Measurements from ENCODE around the gene NRIP1. TPM values are rescaled to one million over a fixed set of nuclear protein-coding genes. Genes with fewer than 3 reads are reported as not detected.

NRIP1 gene
- polyA plus RNA-seq, 1 donor from 2014 or later: 48.4 TPM

DNA sequence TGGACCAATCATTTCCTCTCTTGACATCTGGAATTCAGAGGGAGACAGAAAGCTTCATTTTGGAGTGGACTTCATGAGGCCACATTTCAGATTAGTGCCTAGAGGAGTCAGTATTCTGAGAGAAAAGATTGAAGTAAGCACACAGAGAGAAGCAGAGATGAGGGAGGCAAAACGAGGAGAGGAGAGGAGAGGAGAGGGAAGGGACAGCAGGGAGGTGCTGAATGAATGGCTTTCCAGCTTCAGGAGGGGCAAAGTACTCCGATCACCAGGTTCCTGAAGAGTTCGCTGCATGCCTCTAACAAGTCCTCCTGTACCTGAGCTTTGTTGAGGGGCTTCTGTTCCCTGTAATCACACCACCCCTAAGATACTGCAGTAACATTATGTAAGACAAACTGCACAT, 76.0 kb downstream of the NRIP1 start:
- Histone ChIP-seq H4K20me1 (ENCODE audit: insufficient read depth) (no peaks in the 10 kb centered on the region), H3K9ac (ENCODE audit: low read length) (no peak overlapping the region), H3K4me2 (ENCODE audit: low read length) (no peak overlapping the region), H3K9me2 (ENCODE audit: insufficient read depth, low read length) (no peaks in the 10 kb centered on the region), H3K79me2 (replicated peaks; ENCODE audit: insufficient read depth, low read length) (peaks cover 37% of the 10 kb centered on the region), H3K27me3 (ENCODE audit: insufficient read depth, low read depth, low read length) (no peaks in the 10 kb centered on the region), H3F3A (ENCODE audit: insufficient read depth, low read length, poor library complexity, severe bottlenecking) (no peaks in the 10 kb centered on the region), H3K27ac (ENCODE audit: low read length) (no peak overlapping the region), H3K9me3 (ENCODE audit: low read length) (no peaks in the 10 kb centered on the region), H2AFZ (ENCODE audit: low read depth, low read length) (no peak overlapping the region), H3K36me3 (ENCODE audit: insufficient read depth, low read length) (no peaks in the 10 kb centered on the region), H3K4me3 (ENCODE audit: low read length) (no peak overlapping the region)
- TF ChIP-seq SMC3 (conservative IDR thresholded peaks at IDR 0.05; ENCODE audit: poor library complexity) (no peak), EP300 (conservative IDR thresholded peaks at IDR 0.05; ENCODE audit: poor library complexity, severe bottlenecking) (no peak), POLR2AphosphoS5 (IDR thresholded peaks at IDR 0.05) (no peak), TAF1 (IDR thresholded peaks at IDR 0.05; ENCODE audit: low read depth) (no peak), EZH2 (IDR thresholded peaks at IDR 0.05; ENCODE audit: borderline replicate concordance, insufficient read depth, low read length, poor library complexity, severe bottlenecking) (no peak), MXI1 (conservative IDR thresholded peaks at IDR 0.05; ENCODE audit: poor library complexity, severe bottlenecking) (no peak)
- TF ChIP-seq, protein P1, sequence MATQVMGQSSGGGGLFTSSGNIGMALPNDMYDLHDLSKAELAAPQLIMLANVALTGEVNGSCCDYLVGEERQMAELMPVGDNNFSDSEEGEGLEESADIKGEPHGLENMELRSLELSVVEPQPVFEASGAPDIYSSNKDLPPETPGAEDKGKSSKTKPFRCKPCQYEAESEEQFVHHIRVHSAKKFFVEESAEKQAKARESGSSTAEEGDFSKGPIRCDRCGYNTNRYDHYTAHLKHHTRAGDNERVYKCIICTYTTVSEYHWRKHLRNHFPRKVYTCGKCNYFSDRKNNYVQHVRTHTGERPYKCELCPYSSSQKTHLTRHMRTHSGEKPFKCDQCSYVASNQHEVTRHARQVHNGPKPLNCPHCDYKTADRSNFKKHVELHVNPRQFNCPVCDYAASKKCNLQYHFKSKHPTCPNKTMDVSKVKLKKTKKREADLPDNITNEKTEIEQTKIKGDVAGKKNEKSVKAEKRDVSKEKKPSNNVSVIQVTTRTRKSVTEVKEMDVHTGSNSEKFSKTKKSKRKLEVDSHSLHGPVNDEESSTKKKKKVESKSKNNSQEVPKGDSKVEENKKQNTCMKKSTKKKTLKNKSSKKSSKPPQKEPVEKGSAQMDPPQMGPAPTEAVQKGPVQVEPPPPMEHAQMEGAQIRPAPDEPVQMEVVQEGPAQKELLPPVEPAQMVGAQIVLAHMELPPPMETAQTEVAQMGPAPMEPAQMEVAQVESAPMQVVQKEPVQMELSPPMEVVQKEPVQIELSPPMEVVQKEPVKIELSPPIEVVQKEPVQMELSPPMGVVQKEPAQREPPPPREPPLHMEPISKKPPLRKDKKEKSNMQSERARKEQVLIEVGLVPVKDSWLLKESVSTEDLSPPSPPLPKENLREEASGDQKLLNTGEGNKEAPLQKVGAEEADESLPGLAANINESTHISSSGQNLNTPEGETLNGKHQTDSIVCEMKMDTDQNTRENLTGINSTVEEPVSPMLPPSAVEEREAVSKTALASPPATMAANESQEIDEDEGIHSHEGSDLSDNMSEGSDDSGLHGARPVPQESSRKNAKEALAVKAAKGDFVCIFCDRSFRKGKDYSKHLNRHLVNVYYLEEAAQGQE (IDR thresholded peaks at IDR 0.05; ENCODE audit: borderline replicate concordance): no peak
- TF ChIP-seq, protein P2, sequence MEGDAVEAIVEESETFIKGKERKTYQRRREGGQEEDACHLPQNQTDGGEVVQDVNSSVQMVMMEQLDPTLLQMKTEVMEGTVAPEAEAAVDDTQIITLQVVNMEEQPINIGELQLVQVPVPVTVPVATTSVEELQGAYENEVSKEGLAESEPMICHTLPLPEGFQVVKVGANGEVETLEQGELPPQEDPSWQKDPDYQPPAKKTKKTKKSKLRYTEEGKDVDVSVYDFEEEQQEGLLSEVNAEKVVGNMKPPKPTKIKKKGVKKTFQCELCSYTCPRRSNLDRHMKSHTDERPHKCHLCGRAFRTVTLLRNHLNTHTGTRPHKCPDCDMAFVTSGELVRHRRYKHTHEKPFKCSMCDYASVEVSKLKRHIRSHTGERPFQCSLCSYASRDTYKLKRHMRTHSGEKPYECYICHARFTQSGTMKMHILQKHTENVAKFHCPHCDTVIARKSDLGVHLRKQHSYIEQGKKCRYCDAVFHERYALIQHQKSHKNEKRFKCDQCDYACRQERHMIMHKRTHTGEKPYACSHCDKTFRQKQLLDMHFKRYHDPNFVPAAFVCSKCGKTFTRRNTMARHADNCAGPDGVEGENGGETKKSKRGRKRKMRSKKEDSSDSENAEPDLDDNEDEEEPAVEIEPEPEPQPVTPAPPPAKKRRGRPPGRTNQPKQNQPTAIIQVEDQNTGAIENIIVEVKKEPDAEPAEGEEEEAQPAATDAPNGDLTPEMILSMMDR (IDR thresholded peaks at IDR 0.05; ENCODE audit: poor library complexity, severe bottlenecking): no peak

DNA sequence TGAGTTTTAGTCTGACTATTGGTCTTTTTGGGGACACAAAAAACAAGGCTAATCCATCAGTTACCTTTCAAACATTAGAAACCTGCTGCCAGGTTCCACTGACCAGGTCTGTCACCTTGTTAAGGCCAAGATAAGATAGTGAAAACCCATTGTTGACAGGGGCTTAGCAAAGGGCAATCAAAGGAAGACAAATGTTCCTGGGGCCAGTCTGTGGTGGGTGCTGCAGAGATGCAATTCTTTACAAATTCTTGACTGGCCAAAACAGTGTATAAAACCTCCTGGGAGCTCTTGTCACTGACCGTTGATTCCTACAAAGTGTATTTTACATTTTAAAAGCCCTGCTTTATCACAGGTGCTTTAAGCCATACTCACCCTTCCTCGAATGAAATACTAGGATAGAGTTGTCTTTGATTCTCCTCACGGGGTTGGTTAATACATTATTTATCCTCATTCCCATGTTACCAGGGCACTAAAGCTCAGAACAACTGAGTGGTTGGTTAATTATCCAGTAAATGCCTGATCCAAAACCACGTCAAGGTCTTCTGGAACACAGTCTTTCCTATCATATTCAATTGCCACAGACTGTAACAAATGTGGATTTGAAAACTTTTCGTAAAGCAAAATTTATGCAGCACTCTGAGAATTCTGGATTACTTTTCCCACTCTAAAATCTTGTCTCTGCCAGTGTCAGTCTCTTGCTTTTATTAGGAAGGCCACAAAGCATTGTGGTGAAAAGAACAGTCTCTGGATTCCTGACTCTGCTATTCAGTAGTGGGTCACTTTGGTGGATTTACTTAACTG, 77.2 kb downstream of the NRIP1 start:
- Histone ChIP-seq H3K27ac (ENCODE audit: low read length) (no peak overlapping the region), H3K9ac (ENCODE audit: low read length) (no peak overlapping the region), H3K4me2 (ENCODE audit: low read length) (no peak overlapping the region), H3K79me2 (replicated peaks; ENCODE audit: insufficient read depth, low read length) (peaks cover 28% of the 10 kb centered on the region), H3K9me3 (ENCODE audit: low read length) (no peaks in the 10 kb centered on the region), H3K27me3 (ENCODE audit: insufficient read depth, low read depth, low read length) (no peaks in the 10 kb centered on the region), H3K36me3 (ENCODE audit: insufficient read depth, low read length) (no peaks in the 10 kb centered on the region), H2AFZ (ENCODE audit: low read depth, low read length) (no peak overlapping the region), H3K9me2 (ENCODE audit: insufficient read depth, low read length) (no peaks in the 10 kb centered on the region), H3K4me3 (ENCODE audit: low read length) (no peak overlapping the region), H4K20me1 (ENCODE audit: insufficient read depth) (no peaks in the 10 kb centered on the region), H3F3A (ENCODE audit: insufficient read depth, low read length, poor library complexity, severe bottlenecking) (no peaks in the 10 kb centered on the region)
- TF ChIP-seq, protein P1 (IDR thresholded peaks at IDR 0.05; ENCODE audit: borderline replicate concordance): no peak
- TF ChIP-seq SMC3 (conservative IDR thresholded peaks at IDR 0.05; ENCODE audit: poor library complexity): no peak
- TF ChIP-seq MXI1 (conservative IDR thresholded peaks at IDR 0.05; ENCODE audit: poor library complexity, severe bottlenecking): no peak
- no peak for TF ChIP-seq RAD21 (conservative IDR thresholded peaks at IDR 0.05)
- TF ChIP-seq EP300 (conservative IDR thresholded peaks at IDR 0.05; ENCODE audit: poor library complexity, severe bottlenecking): no peak

All from neural cell (in vitro differentiated cells).